Sigmoid colon (tissue), 4 donors: ENCODE results near the gene ASAP2.

Experiments used
- POLR2AphosphoS5 ChIP-seq, 4 donors: sonication (generic); formaldehyde crosslinking; IDR thresholded peaks; one replicate each; pipeline ENCODE4 v1.6.1; 2017; ENCODE audit warnings: antibody characterized with exemption in 4 of 4
- TF ChIP-seq, protein P1 (sequence below), 4 experiments: fragments of 450-650 bp in 3 of 4; fragments of 200-600 bp in 1 of 4; IDR thresholded peaks; one replicate each; pipeline ENCODE4 v1.5.1; 2016 to 2019; ENCODE audit warnings: antibody characterized with exemption in 4 of 4, mild to moderate bottlenecking in 3 of 4, moderate library complexity in 2 of 4

DNA sequence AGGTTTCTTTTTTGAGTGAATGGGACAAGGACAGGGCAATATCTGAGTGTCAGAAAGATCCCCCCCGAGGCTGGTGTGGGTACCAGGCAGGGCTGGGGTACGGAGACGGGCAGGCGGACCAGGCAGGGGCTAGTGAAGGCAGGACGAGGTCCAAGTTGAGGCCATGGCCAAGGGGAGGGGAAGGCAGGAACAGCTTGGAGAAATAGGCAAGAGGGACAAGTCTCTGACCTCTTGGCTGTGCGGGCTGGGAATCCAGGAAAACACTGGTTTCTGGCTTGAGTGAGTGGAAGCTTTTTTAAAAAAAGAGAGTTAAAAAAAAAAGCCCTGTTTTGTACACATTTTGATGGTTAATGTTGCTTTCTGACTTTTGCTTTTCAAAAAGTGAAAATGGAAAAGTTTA is 30.3 kb downstream of the ASAP2 start:
- TF ChIP-seq, protein P1, sequence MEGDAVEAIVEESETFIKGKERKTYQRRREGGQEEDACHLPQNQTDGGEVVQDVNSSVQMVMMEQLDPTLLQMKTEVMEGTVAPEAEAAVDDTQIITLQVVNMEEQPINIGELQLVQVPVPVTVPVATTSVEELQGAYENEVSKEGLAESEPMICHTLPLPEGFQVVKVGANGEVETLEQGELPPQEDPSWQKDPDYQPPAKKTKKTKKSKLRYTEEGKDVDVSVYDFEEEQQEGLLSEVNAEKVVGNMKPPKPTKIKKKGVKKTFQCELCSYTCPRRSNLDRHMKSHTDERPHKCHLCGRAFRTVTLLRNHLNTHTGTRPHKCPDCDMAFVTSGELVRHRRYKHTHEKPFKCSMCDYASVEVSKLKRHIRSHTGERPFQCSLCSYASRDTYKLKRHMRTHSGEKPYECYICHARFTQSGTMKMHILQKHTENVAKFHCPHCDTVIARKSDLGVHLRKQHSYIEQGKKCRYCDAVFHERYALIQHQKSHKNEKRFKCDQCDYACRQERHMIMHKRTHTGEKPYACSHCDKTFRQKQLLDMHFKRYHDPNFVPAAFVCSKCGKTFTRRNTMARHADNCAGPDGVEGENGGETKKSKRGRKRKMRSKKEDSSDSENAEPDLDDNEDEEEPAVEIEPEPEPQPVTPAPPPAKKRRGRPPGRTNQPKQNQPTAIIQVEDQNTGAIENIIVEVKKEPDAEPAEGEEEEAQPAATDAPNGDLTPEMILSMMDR (IDR thresholded peaks at IDR 0.05) = no peak
- no peak for TF ChIP-seq POLR2AphosphoS5 (IDR thresholded peaks at IDR 0.05)
